LNCaP clone FGC (cell line): ENCODE measurements around the gene ZNF132.
A peak's percentile ranks its signal among the peaks of the same experiment; 100 is the strongest.
"Not testable (repeated sequence)": the region's sequence is repeated elsewhere in the genome, so short reads cannot be mapped to it uniquely, and the experiment has no call there.

Experiments used
- DNase-seq: peaks from one replicate; pipeline ENCODE4 v3.0.0-alpha.2; 2011; ENCODE audit warnings: low read depth
- H3K4me3 ChIP-seq: 2 replicates; pipeline ENCODE4 v1.5.1; 2011; ENCODE audit warnings: mild to moderate bottlenecking, low read depth, low read length, control low read depth
- TF ChIP-seq, protein P1 (sequence below): IDR thresholded peaks from 2 replicates; pipeline ENCODE4 v1.5.1; 2012; ENCODE audit warnings: mild to moderate bottlenecking; ENCODE audit not compliant: control insufficient read depth, insufficient read depth; ENCODE audit errors: extremely low read depth

ZNF132 gene

DNA sequence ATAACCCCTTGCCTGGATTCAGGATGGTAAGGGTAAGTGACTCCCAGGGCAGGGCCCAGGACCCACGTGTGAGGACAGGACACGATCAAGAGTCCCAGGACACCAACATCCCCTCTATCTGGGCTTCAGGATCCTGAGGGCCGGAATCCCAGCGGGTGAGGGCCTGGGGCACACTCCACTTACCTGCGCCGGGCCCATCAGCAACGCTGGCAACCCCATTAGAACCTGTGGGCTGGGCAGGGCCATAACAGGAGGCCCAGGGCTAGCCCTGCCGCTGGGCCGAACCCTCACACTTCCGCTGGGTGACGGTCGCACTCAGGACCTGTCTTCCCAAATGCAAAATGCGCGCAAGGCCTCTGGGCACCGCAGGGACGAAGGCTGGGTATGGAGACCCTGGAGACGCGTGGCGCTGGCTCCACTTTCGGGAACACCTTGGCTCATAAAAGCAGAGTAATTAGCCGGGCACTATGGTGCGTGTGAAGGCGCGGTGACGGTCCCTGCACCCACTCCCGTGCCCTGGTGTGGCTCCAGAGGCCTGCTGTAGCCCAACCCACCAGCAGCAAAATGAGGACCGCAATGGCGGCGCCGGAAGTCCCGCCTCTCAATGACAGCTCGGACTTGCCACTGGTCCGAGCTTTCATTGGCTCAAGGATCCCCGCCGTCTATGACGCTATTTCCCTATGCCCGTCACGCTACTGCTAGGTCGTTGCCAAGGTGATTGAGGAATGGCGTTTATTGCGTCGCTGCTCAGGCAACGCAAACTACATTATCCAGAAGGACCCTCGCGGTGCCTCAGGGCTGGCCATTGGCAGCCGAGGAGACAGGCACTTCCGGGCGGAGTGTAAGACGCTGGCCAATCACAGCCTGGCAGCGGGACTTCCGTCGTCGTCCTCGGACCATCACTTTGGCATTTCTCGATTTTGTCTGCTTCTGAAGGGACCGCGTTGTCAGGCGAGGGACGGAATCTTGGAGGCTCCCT lies at the start of gene ZNF132:
Gene ZNF132 (minus strand): TSS at position 578 of the 979 bp plus-strand sequence. CDS start 332 bp downstream, at position 246.
- TF ChIP-seq, protein P1, sequence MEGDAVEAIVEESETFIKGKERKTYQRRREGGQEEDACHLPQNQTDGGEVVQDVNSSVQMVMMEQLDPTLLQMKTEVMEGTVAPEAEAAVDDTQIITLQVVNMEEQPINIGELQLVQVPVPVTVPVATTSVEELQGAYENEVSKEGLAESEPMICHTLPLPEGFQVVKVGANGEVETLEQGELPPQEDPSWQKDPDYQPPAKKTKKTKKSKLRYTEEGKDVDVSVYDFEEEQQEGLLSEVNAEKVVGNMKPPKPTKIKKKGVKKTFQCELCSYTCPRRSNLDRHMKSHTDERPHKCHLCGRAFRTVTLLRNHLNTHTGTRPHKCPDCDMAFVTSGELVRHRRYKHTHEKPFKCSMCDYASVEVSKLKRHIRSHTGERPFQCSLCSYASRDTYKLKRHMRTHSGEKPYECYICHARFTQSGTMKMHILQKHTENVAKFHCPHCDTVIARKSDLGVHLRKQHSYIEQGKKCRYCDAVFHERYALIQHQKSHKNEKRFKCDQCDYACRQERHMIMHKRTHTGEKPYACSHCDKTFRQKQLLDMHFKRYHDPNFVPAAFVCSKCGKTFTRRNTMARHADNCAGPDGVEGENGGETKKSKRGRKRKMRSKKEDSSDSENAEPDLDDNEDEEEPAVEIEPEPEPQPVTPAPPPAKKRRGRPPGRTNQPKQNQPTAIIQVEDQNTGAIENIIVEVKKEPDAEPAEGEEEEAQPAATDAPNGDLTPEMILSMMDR, result no peak
- peak; percentile 99 for DNase-seq
- H3K4me3 ChIP-seq, result peak within 1 kb of the TSS; percentile 86

DNA sequence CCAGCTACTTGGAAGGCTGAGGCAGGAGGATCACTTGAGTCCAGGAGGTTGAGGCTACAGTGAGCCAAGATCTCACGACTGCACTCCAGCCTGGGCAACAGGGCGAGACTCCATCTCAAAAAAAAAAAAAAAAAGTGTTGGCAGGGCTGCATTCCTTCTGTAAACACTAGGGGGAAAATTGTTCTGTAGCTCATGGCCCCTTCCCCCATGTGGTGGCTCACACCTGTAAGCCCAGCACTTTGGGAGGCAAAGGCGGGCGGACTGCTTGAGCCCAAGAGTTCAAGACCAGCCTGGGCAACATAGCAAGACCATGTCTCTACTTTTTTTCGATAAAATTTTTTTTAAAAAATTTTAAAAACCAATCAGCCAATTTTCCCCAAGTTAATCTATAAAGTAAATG lies 44.4 kb upstream of the ZNF132 start:
- not testable (repeated sequence) for H3K4me3 ChIP-seq, DNase-seq

DNA sequence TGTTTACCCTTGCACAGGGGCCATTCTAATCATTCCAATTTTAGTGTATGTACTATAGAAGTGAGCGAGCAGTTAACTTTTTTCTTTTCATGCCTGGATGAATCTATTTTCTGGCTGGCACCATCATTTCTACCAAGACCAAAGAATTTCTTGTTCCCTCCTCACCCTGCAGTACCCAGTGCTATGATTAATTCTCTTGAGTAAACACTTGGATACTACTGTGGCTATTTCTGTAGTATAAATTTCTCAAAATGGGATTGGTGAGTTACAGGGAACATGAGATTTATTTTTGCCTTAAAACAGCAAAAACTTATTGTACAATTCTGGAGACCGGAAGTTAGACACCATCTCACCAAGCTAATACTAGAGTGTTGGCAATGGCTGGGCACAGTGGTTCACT lies 43.8 kb upstream of the ZNF132 start:
- TF ChIP-seq, protein P1, result no peak
- DNase-seq, result no peak
- no peak overlapping the region for H3K4me3 ChIP-seq

DNA sequence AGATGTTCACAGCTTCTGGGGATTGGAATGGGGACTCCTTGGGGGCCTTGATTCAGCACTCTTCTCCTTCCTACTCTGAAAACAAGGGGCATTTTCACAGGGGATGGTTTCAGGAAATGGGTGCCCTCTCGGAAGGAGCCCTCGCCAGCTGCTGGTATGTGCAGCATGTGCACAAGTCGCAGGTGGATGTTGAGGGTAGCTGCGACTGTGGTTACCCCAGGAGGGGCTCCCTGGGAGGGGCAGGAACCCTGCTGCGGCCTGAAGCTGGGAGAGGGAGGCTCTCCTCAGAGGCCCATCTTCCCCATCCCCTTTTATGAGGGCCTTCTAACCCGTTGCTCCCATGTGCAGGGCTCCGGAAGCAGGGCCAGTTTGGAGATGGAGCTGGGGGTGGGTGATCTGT lies 42.4 kb upstream of the ZNF132 start:
- no peak for DNase-seq
- no peak overlapping the region for H3K4me3 ChIP-seq
- TF ChIP-seq, protein P1, result no peak

DNA sequence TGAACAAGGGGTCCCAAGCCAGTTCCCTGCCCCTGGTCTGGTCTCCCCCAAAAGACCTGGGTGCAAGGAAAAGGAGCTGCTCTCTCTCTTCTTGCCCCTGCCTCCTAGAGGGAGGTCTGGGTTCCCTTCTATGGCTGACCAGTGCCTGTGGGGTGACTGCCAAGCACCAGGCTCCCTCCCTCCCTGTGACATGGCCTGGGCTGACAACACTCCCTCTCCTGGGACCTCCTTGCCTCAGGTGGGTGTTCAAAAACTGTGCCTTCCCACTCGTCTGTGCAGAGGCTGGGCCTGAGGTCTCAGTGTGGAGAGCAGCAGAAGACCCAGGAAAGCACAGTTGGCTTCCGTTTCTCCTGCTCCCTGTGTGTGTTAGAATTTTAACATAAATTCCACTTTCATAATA lies 40.9 kb upstream of the ZNF132 start:
- no peak overlapping the region for H3K4me3 ChIP-seq

DNA sequence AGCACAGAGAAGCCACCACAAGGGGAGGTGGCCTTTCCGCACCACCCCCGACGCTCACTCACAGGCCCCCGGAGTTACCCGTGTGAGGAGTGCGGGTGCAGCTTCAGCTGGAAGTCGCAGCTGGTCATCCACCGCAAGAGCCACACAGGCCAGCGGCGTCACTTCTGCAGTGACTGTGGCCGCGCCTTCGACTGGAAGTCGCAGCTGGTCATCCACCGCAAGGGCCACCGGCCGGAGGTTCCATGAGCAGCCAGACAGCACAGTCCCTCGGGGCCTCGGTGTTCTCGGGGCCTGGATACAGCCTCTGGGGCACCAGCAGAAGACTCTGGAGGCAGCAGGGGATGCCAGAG lies 40.5 kb upstream of the ZNF132 start:
- TF ChIP-seq, protein P1, result no peak
- DNase-seq, result no peak
- no peak overlapping the region for H3K4me3 ChIP-seq

More for the DNA sequence above, 40.9 kb upstream of the ZNF132 start:
- DNase-seq, result no peak
- TF ChIP-seq, protein P1, result no peak

DNA sequence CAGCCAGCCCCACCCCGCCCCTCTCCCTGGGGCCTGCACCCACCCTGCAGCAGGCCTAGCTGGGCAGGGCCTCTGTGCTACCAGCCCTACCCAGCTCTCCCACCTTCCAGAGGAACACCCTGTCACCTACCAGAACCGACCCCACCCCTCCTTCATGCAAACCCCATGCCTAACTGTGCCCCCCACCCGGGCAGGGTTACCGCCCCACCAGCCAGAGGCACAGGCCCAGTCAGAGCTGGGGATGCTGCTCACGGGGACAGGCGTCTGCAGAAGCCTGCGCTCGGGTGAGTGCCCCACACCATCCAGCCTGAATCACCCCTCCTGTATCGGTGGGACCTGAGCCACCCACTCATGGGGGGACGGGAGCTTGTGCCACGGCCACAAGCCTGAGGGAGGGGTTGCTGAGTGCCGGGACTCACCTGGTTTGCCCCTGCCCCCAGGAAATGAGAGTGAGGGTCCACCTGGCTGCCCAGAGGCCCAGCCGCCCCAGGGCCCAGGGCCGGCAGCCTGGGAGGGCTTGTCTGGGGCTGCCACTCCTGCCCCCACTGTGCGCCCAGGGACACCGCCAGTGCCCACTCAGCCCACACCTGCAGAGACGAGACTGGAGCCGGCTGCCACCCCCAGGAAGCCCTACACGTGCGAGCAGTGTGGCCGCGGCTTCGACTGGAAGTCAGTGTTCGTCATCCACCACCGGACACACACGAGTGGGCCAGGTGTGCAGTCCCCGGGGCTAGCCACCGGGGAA lies 40.0 kb upstream of the ZNF132 start:
- DNase-seq, result no peak
- TF ChIP-seq, protein P1, result no peak
- no peak overlapping the region for H3K4me3 ChIP-seq
